ENCODE results near the gene DVL2. TPM values are rescaled to one million over a fixed set of nuclear protein-coding genes. Genes with fewer than 3 reads are reported as not detected.

The DVL2 gene
- total and polyA plus RNA-seq, 2 of the 13 experiments (the other 11 are each of a cell fraction or from before 2014, with no cell fraction given), result 5.7 to 38.2 TPM

DNA sequence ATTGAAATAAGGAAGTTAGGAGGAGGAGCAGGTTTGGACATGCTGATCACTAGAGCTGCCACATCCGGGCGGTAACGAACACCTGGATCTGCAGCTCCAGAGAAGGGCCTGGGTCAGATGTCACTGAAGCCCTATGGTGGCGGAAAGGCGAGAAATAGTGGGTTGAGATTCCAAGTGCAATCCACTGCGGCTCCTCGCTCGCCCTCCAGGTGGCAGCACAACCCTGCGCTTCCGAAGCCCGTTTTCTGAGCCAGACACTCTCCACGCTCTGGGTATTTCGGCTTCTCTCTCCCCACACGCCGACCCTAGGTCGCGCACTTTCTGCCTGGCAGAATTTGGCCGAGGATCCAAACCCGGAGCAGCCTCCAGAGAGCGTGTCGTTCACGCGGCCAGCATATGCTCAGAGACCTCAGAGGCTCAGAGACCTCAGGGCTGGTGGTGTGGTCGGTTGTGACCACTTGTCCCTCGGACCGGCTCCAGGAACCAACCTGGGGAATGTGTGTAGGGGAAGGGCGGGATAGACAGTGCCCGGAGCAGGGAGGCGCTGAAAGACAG lies 46.3 kb upstream of the DVL2 start (continued):
- TF ChIP-seq CAMTA2 (CRISPR knock-in tag; IDR thresholded peaks at IDR 0.05; ENCODE audit: borderline replicate concordance), result no peak
- no peak for TF ChIP-seq RFX5 (IDR thresholded peaks at IDR 0.05; ENCODE audit: low read depth, low read length)
- TF ChIP-seq, protein P1, sequence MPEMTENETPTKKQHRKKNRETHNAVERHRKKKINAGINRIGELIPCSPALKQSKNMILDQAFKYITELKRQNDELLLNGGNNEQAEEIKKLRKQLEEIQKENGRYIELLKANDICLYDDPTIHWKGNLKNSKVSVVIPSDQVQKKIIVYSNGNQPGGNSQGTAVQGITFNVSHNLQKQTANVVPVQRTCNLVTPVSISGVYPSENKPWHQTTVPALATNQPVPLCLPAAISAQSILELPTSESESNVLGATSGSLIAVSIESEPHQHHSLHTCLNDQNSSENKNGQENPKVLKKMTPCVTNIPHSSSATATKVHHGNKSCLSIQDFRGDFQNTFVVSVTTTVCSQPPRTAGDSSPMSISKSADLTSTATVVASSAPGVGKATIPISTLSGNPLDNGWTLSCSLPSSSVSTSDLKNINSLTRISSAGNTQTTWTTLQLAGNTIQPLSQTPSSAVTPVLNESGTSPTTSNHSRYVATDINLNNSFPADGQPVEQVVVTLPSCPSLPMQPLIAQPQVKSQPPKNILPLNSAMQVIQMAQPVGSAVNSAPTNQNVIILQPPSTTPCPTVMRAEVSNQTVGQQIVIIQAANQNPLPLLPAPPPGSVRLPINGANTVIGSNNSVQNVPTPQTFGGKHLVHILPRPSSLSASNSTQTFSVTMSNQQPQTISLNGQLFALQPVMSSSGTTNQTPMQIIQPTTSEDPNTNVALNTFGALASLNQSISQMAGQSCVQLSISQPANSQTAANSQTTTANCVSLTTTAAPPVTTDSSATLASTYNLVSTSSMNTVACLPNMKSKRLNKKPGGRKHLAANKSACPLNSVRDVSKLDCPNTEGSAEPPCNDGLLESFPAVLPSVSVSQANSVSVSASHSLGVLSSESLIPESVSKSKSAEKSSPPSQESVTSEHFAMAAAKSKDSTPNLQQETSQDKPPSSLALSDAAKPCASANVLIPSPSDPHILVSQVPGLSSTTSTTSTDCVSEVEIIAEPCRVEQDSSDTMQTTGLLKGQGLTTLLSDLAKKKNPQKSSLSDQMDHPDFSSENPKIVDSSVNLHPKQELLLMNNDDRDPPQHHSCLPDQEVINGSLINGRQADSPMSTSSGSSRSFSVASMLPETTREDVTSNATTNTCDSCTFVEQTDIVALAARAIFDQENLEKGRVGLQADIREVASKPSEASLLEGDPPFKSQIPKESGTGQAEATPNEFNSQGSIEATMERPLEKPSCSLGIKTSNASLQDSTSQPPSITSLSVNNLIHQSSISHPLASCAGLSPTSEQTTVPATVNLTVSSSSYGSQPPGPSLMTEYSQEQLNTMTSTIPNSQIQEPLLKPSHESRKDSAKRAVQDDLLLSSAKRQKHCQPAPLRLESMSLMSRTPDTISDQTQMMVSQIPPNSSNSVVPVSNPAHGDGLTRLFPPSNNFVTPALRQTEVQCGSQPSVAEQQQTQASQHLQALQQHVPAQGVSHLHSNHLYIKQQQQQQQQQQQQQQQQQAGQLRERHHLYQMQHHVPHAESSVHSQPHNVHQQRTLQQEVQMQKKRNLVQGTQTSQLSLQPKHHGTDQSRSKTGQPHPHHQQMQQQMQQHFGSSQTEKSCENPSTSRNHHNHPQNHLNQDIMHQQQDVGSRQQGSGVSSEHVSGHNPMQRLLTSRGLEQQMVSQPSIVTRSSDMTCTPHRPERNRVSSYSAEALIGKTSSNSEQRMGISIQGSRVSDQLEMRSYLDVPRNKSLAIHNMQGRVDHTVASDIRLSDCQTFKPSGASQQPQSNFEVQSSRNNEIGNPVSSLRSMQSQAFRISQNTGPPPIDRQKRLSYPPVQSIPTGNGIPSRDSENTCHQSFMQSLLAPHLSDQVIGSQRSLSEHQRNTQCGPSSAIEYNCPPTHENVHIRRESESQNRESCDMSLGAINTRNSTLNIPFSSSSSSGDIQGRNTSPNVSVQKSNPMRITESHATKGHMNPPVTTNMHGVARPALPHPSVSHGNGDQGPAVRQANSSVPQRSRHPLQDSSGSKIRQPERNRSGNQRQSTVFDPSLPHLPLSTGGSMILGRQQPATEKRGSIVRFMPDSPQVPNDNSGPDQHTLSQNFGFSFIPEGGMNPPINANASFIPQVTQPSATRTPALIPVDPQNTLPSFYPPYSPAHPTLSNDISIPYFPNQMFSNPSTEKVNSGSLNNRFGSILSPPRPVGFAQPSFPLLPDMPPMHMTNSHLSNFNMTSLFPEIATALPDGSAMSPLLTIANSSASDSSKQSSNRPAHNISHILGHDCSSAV (CRISPR knock-in tag; IDR thresholded peaks at IDR 0.05; ENCODE audit: borderline replicate concordance), result no peak
- peak; percentile 45 for TF ChIP-seq ZNF18 (CRISPR knock-in tag; IDR thresholded peaks at IDR 0.05; ENCODE audit: insufficient replicate concordance)
- TF ChIP-seq SETDB1 (CRISPR knock-in tag; IDR thresholded peaks at IDR 0.05; ENCODE audit: borderline replicate concordance), result no peak
- TF ChIP-seq ZNF513 (CRISPR knock-in tag; conservative IDR thresholded peaks at IDR 0.05), result no peak
- no peak for TF ChIP-seq FOXM1 (CRISPR knock-in tag; IDR thresholded peaks at IDR 0.05)
- TF ChIP-seq, protein P2, sequence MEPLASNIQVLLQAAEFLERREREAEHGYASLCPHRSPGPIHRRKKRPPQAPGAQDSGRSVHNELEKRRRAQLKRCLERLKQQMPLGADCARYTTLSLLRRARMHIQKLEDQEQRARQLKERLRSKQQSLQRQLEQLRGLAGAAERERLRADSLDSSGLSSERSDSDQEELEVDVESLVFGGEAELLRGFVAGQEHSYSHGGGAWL (CRISPR knock-in tag; IDR thresholded peaks at IDR 0.05), result peak; percentile 56
- TF ChIP-seq, protein P3, sequence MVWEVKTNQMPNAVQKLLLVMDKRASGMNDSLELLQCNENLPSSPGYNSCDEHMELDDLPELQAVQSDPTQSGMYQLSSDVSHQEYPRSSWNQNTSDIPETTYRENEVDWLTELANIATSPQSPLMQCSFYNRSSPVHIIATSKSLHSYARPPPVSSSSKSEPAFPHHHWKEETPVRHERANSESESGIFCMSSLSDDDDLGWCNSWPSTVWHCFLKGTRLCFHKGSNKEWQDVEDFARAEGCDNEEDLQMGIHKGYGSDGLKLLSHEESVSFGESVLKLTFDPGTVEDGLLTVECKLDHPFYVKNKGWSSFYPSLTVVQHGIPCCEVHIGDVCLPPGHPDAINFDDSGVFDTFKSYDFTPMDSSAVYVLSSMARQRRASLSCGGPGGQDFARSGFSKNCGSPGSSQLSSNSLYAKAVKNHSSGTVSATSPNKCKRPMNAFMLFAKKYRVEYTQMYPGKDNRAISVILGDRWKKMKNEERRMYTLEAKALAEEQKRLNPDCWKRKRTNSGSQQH (CRISPR knock-in tag; IDR thresholded peaks at IDR 0.05; ENCODE audit: low read depth), result no peak
- no peak for TF ChIP-seq PRMT3 (CRISPR knock-in tag; IDR thresholded peaks at IDR 0.05; ENCODE audit: borderline replicate concordance, low read depth)
- peak; percentile 97 for TF ChIP-seq STAG1 (CRISPR knock-in tag; IDR thresholded peaks at IDR 0.05)
- no peak for TF ChIP-seq RBFOX2 (IDR thresholded peaks at IDR 0.05; ENCODE audit: low read depth, low read length)
- no peak for TF ChIP-seq ZNF780A (CRISPR knock-in tag; IDR thresholded peaks at IDR 0.05)
- no peak for TF ChIP-seq ZNF816 (CRISPR knock-in tag; IDR thresholded peaks at IDR 0.05; ENCODE audit: borderline replicate concordance)
- no peak; the same call in 1 of the 2 replicates for TF ChIP-seq ZNF143 (CRISPR knock-in tag; IDR thresholded peaks at IDR 0.05)
- no peak for TF ChIP-seq SP5 (CRISPR knock-in tag; IDR thresholded peaks at IDR 0.05; ENCODE audit: borderline replicate concordance, low read depth)

Measured in HepG2 (cell line).